IMR-90 (cell line): Measurements from ENCODE around the gene SPHK2. TPM values are rescaled to one million over a fixed set of nuclear protein-coding genes. Genes with fewer than 3 reads are reported as not detected.
"Not testable (repeated sequence)": the region's sequence is repeated elsewhere in the genome, so short reads cannot be mapped to it uniquely, and the experiment has no call there.

Source experiments
- ATAC-seq: fragments of 200-7000 bp; cut with Tn5 transposase; 2 replicates; pipeline ENCODE4 v1.9.1; 2020; ENCODE audit warnings: low read depth, mild to moderate bottlenecking, moderate library complexity
- BruUV-seq: library from RNA; stranded (reverse); fragments of 400-500 nt; replicated peaks from 2 replicates; lab custom pipeline; 2021; lab: Mats Ljungman, UMichigan
- CTCF ChIA-PET: fragments of 300-600 bp; formaldehyde crosslinking; extraction: SDS; loops from one replicate; lab custom pipeline; 2021; ENCODE audit warnings: antibody characterized with exemption; lab: Yijun Ruan, JAX
- POLR2A ChIA-PET: fragments of 300-600 bp; sonication (Branson Sonifier 250); formaldehyde crosslinking; loops from one replicate; lab custom pipeline; 2022; ENCODE audit warnings: antibody characterized with exemption; ENCODE audit not compliant: unreplicated experiment; lab: Charles Lee
- DNase-seq: peaks from one replicate; pipeline ENCODE4 v3.0.0; 2013
- H2AFZ ChIP-seq: replicated peaks from 2 replicates; pipeline ENCODE3; 2013; ENCODE audit warnings: low read length, mild to moderate bottlenecking; ENCODE audit not compliant: poor library complexity
- H2AK5ac ChIP-seq: 2 replicates; pipeline ENCODE4 v1.6.1; 2013; ENCODE audit warnings: low read depth, low read length, inconsistent platforms
- H2AK9ac ChIP-seq: replicated peaks from 2 replicates; pipeline ENCODE3; 2013; ENCODE audit warnings: mild to moderate bottlenecking, low read depth, low read length, moderate library complexity; ENCODE audit not compliant: poor library complexity
- H2BK120ac ChIP-seq: 2 replicates; pipeline ENCODE4 v1.6.1; 2013; ENCODE audit warnings: low read depth, low read length, inconsistent platforms
- H2BK15ac ChIP-seq: 3 replicates; pipeline ENCODE4 v1.6.1; 2013; ENCODE audit warnings: low read depth, low read length, inconsistent platforms
- H2BK20ac ChIP-seq: 2 replicates; pipeline ENCODE4 v1.6.1; 2013; ENCODE audit warnings: low read depth, mild to moderate bottlenecking, inconsistent platforms, low read length, moderate library complexity
- H2BK5ac ChIP-seq: 2 replicates; pipeline ENCODE4 v1.6.1; 2013; ENCODE audit warnings: mild to moderate bottlenecking, low read depth, low read length, inconsistent platforms; ENCODE audit not compliant: poor library complexity, severe bottlenecking
- H3K14ac ChIP-seq: replicated peaks from 2 replicates; pipeline ENCODE4 v1.6.1; 2013; ENCODE audit warnings: low read depth, low read length, inconsistent platforms
- H3K18ac ChIP-seq: 2 replicates; pipeline ENCODE4 v1.6.1; 2013; ENCODE audit warnings: low read depth, low read length, control low read depth
- H3K23ac ChIP-seq: 2 replicates; pipeline ENCODE4 v1.6.1; 2013; ENCODE audit warnings: low read depth, low read length, inconsistent platforms
- H3K27ac ChIP-seq: 2 replicates; pipeline ENCODE4 v1.5.1; 2013; ENCODE audit warnings: mild to moderate bottlenecking, control low read depth, low read length; ENCODE audit not compliant: insufficient read depth
- H3K27me3 ChIP-seq: 2 replicates; pipeline ENCODE4 v1.6.1; 2013; ENCODE audit warnings: low read length; ENCODE audit not compliant: control insufficient read depth, insufficient read depth
- H3K36me3 ChIP-seq: 2 replicates; pipeline ENCODE4 v1.6.1; 2013; ENCODE audit warnings: low read length, mixed read lengths; ENCODE audit not compliant: control insufficient read depth, insufficient read depth
- H3K4ac ChIP-seq: 2 replicates; pipeline ENCODE4 v1.6.1; 2013; ENCODE audit warnings: low read depth, low read length, inconsistent platforms
- H3K4me1 ChIP-seq: 2 replicates; pipeline ENCODE4 v1.6.1; 2013; ENCODE audit warnings: low read length, mixed read lengths; ENCODE audit not compliant: control insufficient read depth, insufficient read depth
- H3K4me2 ChIP-seq: 2 replicates; pipeline ENCODE4 v1.6.1; 2013; ENCODE audit warnings: low read depth, mild to moderate bottlenecking, control low read depth, low read length, moderate library complexity
- H3K4me3 ChIP-seq: 2 replicates; pipeline ENCODE4 v1.5.1; 2013; ENCODE audit warnings: low read depth, mild to moderate bottlenecking, control low read depth, low read length, moderate library complexity; ENCODE audit not compliant: insufficient read depth
- H3K56ac ChIP-seq: 2 replicates; pipeline ENCODE4 v1.6.1; 2013; ENCODE audit warnings: low read length, inconsistent platforms; ENCODE audit not compliant: insufficient read depth; ENCODE audit errors: extremely low read depth
- H3K79me1 ChIP-seq, 2 experiments: 2 replicates each; pipeline ENCODE4 v1.6.1; 2013; ENCODE audit warnings: low read length in 2 of 2, inconsistent platforms in 1 of 2, low read depth in 1 of 2
- H3K9ac ChIP-seq: 2 replicates; pipeline ENCODE4 v1.6.1; 2013; ENCODE audit warnings: low read depth, low read length, control low read depth
- H3K9me1 ChIP-seq: 2 replicates; pipeline ENCODE4 v1.6.1; 2013; ENCODE audit warnings: low read length, inconsistent platforms; ENCODE audit not compliant: insufficient read depth
- H3K9me3 ChIP-seq: 2 replicates; pipeline ENCODE4 v1.6.1; 2013; ENCODE audit warnings: low read length; ENCODE audit not compliant: control insufficient read depth, insufficient read depth
- H4K20me1 ChIP-seq: 2 replicates; pipeline ENCODE4 v1.6.1; 2013; ENCODE audit warnings: low read length, inconsistent platforms; ENCODE audit not compliant: insufficient read depth
- H4K5ac ChIP-seq: 2 replicates; pipeline ENCODE4 v1.6.1; 2013; ENCODE audit warnings: mild to moderate bottlenecking, low read depth, low read length, control low read depth
- H4K8ac ChIP-seq, 2 experiments: 2 replicates each; pipeline ENCODE4 v1.6.1; 2013; ENCODE audit warnings: low read depth in 2 of 2, low read length in 2 of 2, control low read depth in 1 of 2, inconsistent platforms in 1 of 2
- H4K91ac ChIP-seq: 2 replicates; pipeline ENCODE4 v1.6.1; 2013; ENCODE audit warnings: low read depth, low read length, inconsistent platforms; ENCODE audit not compliant: insufficient read depth
- WGBS, 2 experiments: methylation state at CpG; one replicate each; pipeline versions ENCODE4 v1.1.5 to v1.1.7; 2013; ENCODE audit warnings: missing lambda C conversion rate in 2 of 2; ENCODE audit not compliant: insufficient read length in 1 of 2; ENCODE audit errors: extremely low coverage in 2 of 2; 5-methylcytosine and 5-hydroxymethylcytosine counted together
- dilution Hi-C: fragments of 300-500 bp; cut with HindIII; formaldehyde crosslinking; loops from one replicate; pipeline ENCODE4 v1.14.3; 2018; ENCODE audit warnings: low sequenced_read_pairs; ENCODE audit not compliant: unreplicated experiment
- in situ Hi-C: fragments of 300-500 bp; cut with MboI; formaldehyde crosslinking; loops from 3 replicates; pipeline ENCODE4 v1.14.3; 2019; ENCODE audit warnings: low sequenced_read_pairs, inconsistent platforms, mixed read lengths
- intact Hi-C: fragments of 100-400 bp; cut with micrococcal nuclease; formaldehyde crosslinking; loops from 2 replicates; pipeline ENCODE4 v1.10.0; 2022
- polyA plus RNA-seq, 3 experiments: library from polyadenylated mRNA; depleted of rRNA; stranded (reverse); fragments of >200 nt; gene quantifications; 2 replicates each; pipeline ENCODE4 v1.2.3, GENCODE V29; 2012; ENCODE audit warnings: low replicate concordance in 1 of 3
- total RNA-seq: library from RNA; depleted of rRNA; stranded (reverse); fragments of >200 nt; gene quantifications from 2 replicates; pipeline ENCODE4 v1.2.3, GENCODE V29; 2012

Gene SPHK2
- total and polyA plus RNA-seq, 2 of the 4 experiments (the other 2 are of a cell fraction), result 1.6 to 9.9 TPM

GRCh38 chr19:48657828-48658227, 38.5 kb downstream of the SPHK2 start:
- H2BK5ac ChIP-seq, H2BK20ac ChIP-seq, H4K91ac ChIP-seq, dilution Hi-C loops, H2BK120ac ChIP-seq, H3K9me1 ChIP-seq, H4K5ac ChIP-seq, DNase-seq, H3K4me2 ChIP-seq, BruUV-seq, in situ Hi-C loops, H3K23ac ChIP-seq, H4K20me1 ChIP-seq, H3K14ac ChIP-seq, H3K9me3 ChIP-seq, H3K27ac ChIP-seq, ATAC-seq, H2AK5ac ChIP-seq, H2BK15ac ChIP-seq, H3K18ac ChIP-seq, H2AK9ac ChIP-seq, H3K4me1 ChIP-seq, H2AFZ ChIP-seq, H3K79me1 ChIP-seq, intact Hi-C loops, H3K4me3 ChIP-seq, H3K4ac ChIP-seq, H3K27me3 ChIP-seq, H4K8ac ChIP-seq, H3K36me3 ChIP-seq, H3K56ac ChIP-seq, H3K9ac ChIP-seq: not testable (repeated sequence)
- POLR2A ChIA-PET, result interaction anchor here (0.5 kb wide), 1 partner anchor 241 kb away, joined by 3 read pairs; no protein-coding TSS in a partner anchor
- WGBS, 2 experiments, result no CpG with 5 or more reads among the region's 5 CpGs
- CTCF ChIA-PET, result interaction anchor here (1.1 kb wide), 1 partner anchor 107 kb away, joined by 3 read pairs; no protein-coding TSS in a partner anchor
